A204.1 (cell line): ENCODE measurements around the gene MRGPRX2.

ENCODE experiments used
- FAIRE-seq: peaks from 2 replicates; lab custom pipeline; 2012; peaks lifted over from hg19 to GRCh38; lab: Jason Lieb, UNC

MRGPRX2 gene

GRCh38 chr11:19060629-19061028 lies at the start of gene MRGPRX2:
Gene MRGPRX2, minus strand, starts transcription at chr11:19060717. Its CDS starts 4,315 bp downstream, at chr11:19056402.
- FAIRE-seq, result no peak

GRCh38 chr11:19110295-19110694 lies 49.8 kb upstream of the MRGPRX2 start:
- FAIRE-seq, result no peak

- no peak for FAIRE-seq
Observed at GRCh38 chr11:19107125-19107524, 46.6 kb upstream of the MRGPRX2 start.

- no peak for FAIRE-seq
Observed at GRCh38 chr11:19105011-19105410, 44.5 kb upstream of the MRGPRX2 start.

GRCh38 chr11:19102521-19102900 lies 42.0 kb upstream of the MRGPRX2 start:
- FAIRE-seq, result no peak

GRCh38 chr11:19101796-19102520 lies 41.4 kb upstream of the MRGPRX2 start:
- FAIRE-seq, result no peak

- FAIRE-seq, result no peak
Observed at GRCh38 chr11:19100885-19101284, 40.4 kb upstream of the MRGPRX2 start.

GRCh38 chr11:19099093-19099492 lies 38.6 kb upstream of the MRGPRX2 start:
- no peak for FAIRE-seq

- FAIRE-seq, result no peak
Observed at GRCh38 chr11:19094859-19095258, 34.3 kb upstream of the MRGPRX2 start.

- no peak for FAIRE-seq
Observed at GRCh38 chr11:19093976-19094375, 33.5 kb upstream of the MRGPRX2 start.

GRCh38 chr11:19092850-19093249 lies 32.3 kb upstream of the MRGPRX2 start:
- no peak for FAIRE-seq

- FAIRE-seq, result no peak
Observed at GRCh38 chr11:19092342-19092741, 31.8 kb upstream of the MRGPRX2 start.

- no peak for FAIRE-seq
Observed at GRCh38 chr11:19091366-19091765, 30.8 kb upstream of the MRGPRX2 start.

- FAIRE-seq, result no peak
Observed at GRCh38 chr11:19089421-19089820, 28.9 kb upstream of the MRGPRX2 start.

GRCh38 chr11:19088791-19089190 lies 28.3 kb upstream of the MRGPRX2 start:
- FAIRE-seq, result no peak

- no peak for FAIRE-seq
Observed at GRCh38 chr11:19087658-19088057, 27.1 kb upstream of the MRGPRX2 start.

- FAIRE-seq, result no peak
Observed at GRCh38 chr11:19084661-19085315, 24.3 kb upstream of the MRGPRX2 start.

- FAIRE-seq, result no peak
Observed at GRCh38 chr11:19083166-19083565, 22.6 kb upstream of the MRGPRX2 start.

GRCh38 chr11:19080579-19080993 lies 20.1 kb upstream of the MRGPRX2 start:
- no peak for FAIRE-seq

- FAIRE-seq, result no peak
Observed at GRCh38 chr11:19079643-19080440, 19.3 kb upstream of the MRGPRX2 start.

- FAIRE-seq, result no peak
Observed at GRCh38 chr11:19077965-19078364, 17.4 kb upstream of the MRGPRX2 start.

GRCh38 chr11:19076744-19077589 lies 16.4 kb upstream of the MRGPRX2 start:
- FAIRE-seq, result peak; percentile 68
